HG03025 (cell line): ENCODE results near the gene CASP12.

Experiments used
- ATAC-seq: cut with Tn5 transposase; IDR thresholded peaks from one replicate; pipeline ENCODE4 v1.9.1; 2021; ENCODE audit warnings: mild to moderate bottlenecking, moderate library complexity; ENCODE audit not compliant: unreplicated experiment, low FRiP score

CASP12 gene

GRCh38 chr11:104892723-104893511 is 5.3 kb downstream of the CASP12 start:
- ATAC-seq = no peak

- no peak for ATAC-seq
Measured at GRCh38 chr11:104891135-104891534, 7.1 kb downstream of the CASP12 start.

DNA sequence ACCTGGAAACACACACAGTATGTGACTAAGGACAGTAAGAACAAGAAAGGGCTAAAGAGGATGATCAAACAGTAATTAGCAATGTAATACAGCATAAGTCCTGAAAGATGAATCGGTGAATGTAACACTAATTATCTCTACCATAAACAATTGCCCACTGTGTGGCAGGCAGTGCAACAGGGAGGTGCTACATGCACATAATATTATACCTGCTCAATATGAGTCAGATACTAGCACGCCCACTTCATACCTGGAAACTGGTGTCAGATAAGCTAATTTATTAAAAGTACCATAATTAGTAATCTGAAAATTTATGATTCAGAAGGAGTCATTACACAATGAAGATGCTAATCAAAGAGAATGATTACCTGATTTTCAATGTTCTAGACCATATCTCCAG is 14.9 kb downstream of the CASP12 start:
- ATAC-seq = no peak

- ATAC-seq = peak; percentile 81
Measured at GRCh38 chr11:104881117-104881794, 17.0 kb downstream of the CASP12 start.

GRCh38 chr11:104879514-104880190 is 18.6 kb downstream of the CASP12 start:
- ATAC-seq = no peak

GRCh38 chr11:104876861-104877431 is 21.3 kb downstream of the CASP12 start:
- ATAC-seq = peak; percentile 51

GRCh38 chr11:104876324-104876723 is 21.9 kb downstream of the CASP12 start:
- no peak for ATAC-seq

- no peak for ATAC-seq
Measured at GRCh38 chr11:104873252-104873651, 25.0 kb downstream of the CASP12 start.

- no peak for ATAC-seq
Measured at GRCh38 chr11:104872393-104872792, 25.9 kb downstream of the CASP12 start.

DNA sequence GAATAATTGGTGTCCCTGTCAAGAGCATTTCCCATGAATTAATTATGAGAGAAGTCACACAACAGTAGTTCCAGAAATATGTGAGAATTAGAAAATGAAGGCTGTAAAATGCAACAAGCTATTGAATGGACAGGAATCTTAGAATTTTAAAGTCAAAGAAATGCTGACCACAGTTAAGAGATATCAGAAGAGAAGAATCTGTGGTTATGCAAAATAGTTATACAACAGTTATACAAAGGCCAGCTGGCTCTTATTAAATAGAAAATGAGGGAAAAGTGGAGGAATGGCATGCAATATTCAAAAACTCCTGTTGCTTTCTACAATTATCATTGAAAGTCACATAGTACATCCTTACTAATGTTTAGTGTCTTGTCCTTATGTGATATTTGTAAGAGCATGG is 27.4 kb downstream of the CASP12 start:
- ATAC-seq = no peak

GRCh38 chr11:104866815-104867214 is 31.4 kb downstream of the CASP12 start:
- ATAC-seq = no peak

- ATAC-seq = peak; percentile 63
Measured at GRCh38 chr11:104858882-104859775, 39.1 kb downstream of the CASP12 start.

DNA sequence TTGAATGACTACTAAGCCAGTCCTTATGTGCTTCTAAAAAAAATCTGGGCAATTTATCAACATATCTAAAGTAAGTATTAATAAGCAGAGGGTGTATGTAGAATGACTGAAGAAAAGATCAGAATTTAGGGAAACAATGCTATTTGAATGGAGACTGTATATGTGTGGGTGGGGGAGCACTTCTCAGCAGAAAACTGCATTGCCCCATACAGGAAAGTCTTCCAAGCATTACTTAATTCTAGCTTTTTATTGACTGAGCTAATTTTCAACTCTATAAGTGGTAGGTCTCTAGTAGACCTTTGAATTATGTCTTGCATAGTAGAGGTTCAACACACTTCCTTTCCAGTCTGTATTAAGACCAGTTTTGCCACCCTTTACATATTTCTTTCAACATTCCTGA is 41.7 kb downstream of the CASP12 start:
- no peak for ATAC-seq

DNA sequence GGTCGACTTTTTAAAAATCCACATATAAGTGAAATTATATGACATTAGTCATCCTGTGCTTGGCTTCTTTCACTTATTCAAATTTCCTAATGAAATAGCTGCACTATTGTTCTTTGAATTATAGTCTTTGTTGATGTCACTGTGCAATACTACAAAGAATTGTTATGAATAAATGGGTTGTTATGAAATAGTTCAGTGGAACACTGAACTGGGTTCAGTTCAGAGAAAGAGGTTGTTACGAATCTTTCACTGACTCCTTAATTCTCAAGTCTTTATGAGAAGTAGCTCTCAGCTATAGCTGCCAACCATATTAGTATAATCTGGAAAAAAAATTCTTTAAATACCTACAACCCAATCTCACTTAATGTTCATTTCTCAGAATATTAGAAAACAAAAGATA is 42.3 kb downstream of the CASP12 start:
- no peak for ATAC-seq

- ATAC-seq = no peak
Measured at GRCh38 chr11:104853276-104853675, 45.0 kb downstream of the CASP12 start.

DNA sequence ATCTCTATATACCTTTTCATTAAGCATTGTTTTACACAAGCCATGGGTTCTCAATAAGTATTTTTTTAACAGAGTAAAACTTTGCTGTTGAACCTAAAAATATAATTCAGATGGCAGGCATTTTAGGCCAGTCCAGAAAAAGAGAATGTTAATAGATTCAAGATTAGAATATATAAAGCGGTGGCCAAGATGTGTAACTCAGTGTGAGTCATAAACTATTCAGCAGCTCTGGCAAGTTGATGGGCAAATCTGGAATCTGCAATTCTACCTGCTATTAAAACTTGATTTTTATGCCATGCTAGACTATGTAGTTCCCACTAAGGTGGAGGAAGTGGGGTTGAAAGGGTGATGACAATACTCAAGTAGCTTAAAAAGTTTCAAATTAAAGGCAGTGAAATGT is 45.4 kb downstream of the CASP12 start:
- no peak for ATAC-seq

GRCh38 chr11:104846216-104846615 is 52.0 kb downstream of the CASP12 start:
- ATAC-seq = no peak

- ATAC-seq = no peak
Measured at GRCh38 chr11:104844451-104844850, 53.8 kb downstream of the CASP12 start.

GRCh38 chr11:104843150-104843836 is 55.0 kb downstream of the CASP12 start:
- ATAC-seq = no peak
